HEK293 (cell line): ENCODE measurements around the gene FDXACB1.
A peak's percentile ranks its signal among the peaks of the same experiment; 100 is the strongest.

Source experiments
- CTCF ChIA-PET: fragments of 350-600 bp; formaldehyde crosslinking; extraction: SDS; loops from one replicate; lab custom pipeline; 2021; ENCODE audit warnings: antibody characterized with exemption; lab: Yijun Ruan, JAX
- POLR2A ChIA-PET: fragments of 300-600 bp; formaldehyde crosslinking; extraction: SDS; loops from one replicate; lab custom pipeline; 2020; ENCODE audit warnings: antibody characterized with exemption, inconsistent platforms; lab: Yijun Ruan, JAX
- H3K27ac ChIP-seq: fragments of 200-500 bp; sonication (Bioruptor generic); 2 replicates; pipeline ENCODE4 v1.5.1; 2014; ENCODE audit warnings: low read depth, low read length, control low read depth, inconsistent platforms; ENCODE audit errors: extremely low read depth
- H3K36me3 ChIP-seq, 2 experiments: fragments of 200-500 bp in 1 of 2; sonication (Bioruptor generic) in 1 of 2; 1 replicate in 1 of 2; 2 replicates in 1 of 2; pipeline ENCODE4 v1.5.1; 2014 to 2017; ENCODE audit warnings: inconsistent platforms in 2 of 2, low read length in 2 of 2; ENCODE audit not compliant: control insufficient read depth in 2 of 2, insufficient read depth in 1 of 2
- H3K4me1 ChIP-seq: fragments of 200-500 bp; sonication (Bioruptor generic); 2 replicates; pipeline ENCODE4 v1.5.1; 2014; ENCODE audit warnings: mild to moderate bottlenecking, low read length, inconsistent platforms; ENCODE audit not compliant: control insufficient read depth, insufficient read depth
- H3K4me3 ChIP-seq: 2 replicates; pipeline ENCODE4 v1.5.1; 2011; ENCODE audit warnings: low read depth, mild to moderate bottlenecking, control low read depth, low read length, moderate library complexity
- H3K9me3 ChIP-seq: fragments of 200-500 bp; sonication (Bioruptor generic); 2 replicates; pipeline ENCODE4 v1.5.1; 2014; ENCODE audit warnings: low read depth, low read length, inconsistent platforms; ENCODE audit not compliant: control insufficient read depth, insufficient read depth
- GLI2 ChIP-seq: fragments of 450-650 bp; formaldehyde crosslinking; IDR thresholded peaks from 2 replicates; pipeline ENCODE4; 2017; ENCODE audit warnings: missing biosample characterization, missing genetic modification characterization, low read depth, borderline replicate concordance
- HOXC10 ChIP-seq: sonication (generic); formaldehyde crosslinking; IDR thresholded peaks from 2 replicates; pipeline ENCODE4 v1.8.1; 2023; ENCODE audit warnings: mild to moderate bottlenecking, missing genetic modification reagents
- WT1 ChIP-seq: fragments of 450-650 bp; formaldehyde crosslinking; IDR thresholded peaks from 2 replicates; pipeline ENCODE4 v1.5.1; 2016; ENCODE audit warnings: missing biosample characterization, missing genetic modification characterization
- ZEB2 ChIP-seq: fragments of 450-650 bp; formaldehyde crosslinking; IDR thresholded peaks from 2 replicates; pipeline ENCODE4 v1.5.1; 2016; ENCODE audit warnings: missing biosample characterization, missing genetic modification characterization
- ZNF114 ChIP-seq: fragments of 450-650 bp; formaldehyde crosslinking; IDR thresholded peaks from 2 replicates; pipeline ENCODE4 v1.5.0; 2017; ENCODE audit warnings: missing biosample characterization, missing genetic modification characterization
- ZNF157 ChIP-seq: fragments of 450-650 bp; formaldehyde crosslinking; IDR thresholded peaks from 2 replicates; pipeline ENCODE4 v1.5.1; 2016; ENCODE audit warnings: missing biosample characterization, missing genetic modification characterization
- ZNF426 ChIP-seq: fragments of 450-650 bp; formaldehyde crosslinking; IDR thresholded peaks from 2 replicates; pipeline ENCODE4 v1.5.1; 2017; ENCODE audit warnings: missing biosample characterization, missing genetic modification characterization, mild to moderate bottlenecking, inconsistent platforms, moderate library complexity
- ZNF529 ChIP-seq: fragments of 450-650 bp; formaldehyde crosslinking; IDR thresholded peaks from 2 replicates; pipeline ENCODE4 v1.5.1; 2017; ENCODE audit warnings: missing genetic modification characterization, missing biosample characterization; ENCODE audit not compliant: insufficient replicate concordance
- ZNF626 ChIP-seq: fragments of 450-650 bp; sonication (Bioruptor Pico); formaldehyde crosslinking; IDR thresholded peaks from 2 replicates; pipeline ENCODE4 v1.5.1; 2018; ENCODE audit warnings: missing biosample characterization, missing genetic modification characterization, inconsistent platforms
- ZNF654 ChIP-seq: fragments of 450-650 bp; formaldehyde crosslinking; IDR thresholded peaks from 2 replicates; pipeline ENCODE4 v1.5.1; 2016; ENCODE audit warnings: low read depth, missing biosample characterization, missing genetic modification characterization
- ZNF660 ChIP-seq: fragments of 450-650 bp; IDR thresholded peaks from 2 replicates; pipeline ENCODE4 v1.5.1; 2018; ENCODE audit warnings: missing biosample characterization, mild to moderate bottlenecking, missing genetic modification characterization
- ZNF747 ChIP-seq: fragments of 450-650 bp; formaldehyde crosslinking; IDR thresholded peaks from 2 replicates; pipeline ENCODE4 v1.5.1; 2016; ENCODE audit warnings: missing biosample characterization, missing genetic modification characterization
- ZNF768 ChIP-seq: fragments of 450-650 bp; formaldehyde crosslinking; IDR thresholded peaks from 2 replicates; pipeline ENCODE4 v1.5.1; 2018; ENCODE audit warnings: missing biosample characterization, mild to moderate bottlenecking, missing genetic modification characterization
- TF ChIP-seq, protein P1 (sequence below): fragments of 450-650 bp; formaldehyde crosslinking; IDR thresholded peaks from 2 replicates; pipeline ENCODE4 v1.5.1; 2016; ENCODE audit warnings: missing biosample characterization, missing genetic modification characterization
- TF ChIP-seq, protein P2 (sequence below): fragments of 450-650 bp; formaldehyde crosslinking; IDR thresholded peaks from 2 replicates; pipeline ENCODE4 v1.5.1; 2016; ENCODE audit warnings: missing biosample characterization, missing genetic modification characterization, borderline replicate concordance
- TF ChIP-seq, protein P3 (sequence below): fragments of 450-650 bp; IDR thresholded peaks from 2 replicates; pipeline ENCODE4 v1.5.1; 2018; ENCODE audit warnings: missing biosample characterization, mild to moderate bottlenecking, missing genetic modification characterization
- TF ChIP-seq, protein P4 (sequence below): fragments of 450-650 bp; formaldehyde crosslinking; IDR thresholded peaks from 2 replicates; pipeline ENCODE4 v1.5.1; 2017; ENCODE audit warnings: missing biosample characterization, missing genetic modification characterization

FDXACB1 gene

DNA sequence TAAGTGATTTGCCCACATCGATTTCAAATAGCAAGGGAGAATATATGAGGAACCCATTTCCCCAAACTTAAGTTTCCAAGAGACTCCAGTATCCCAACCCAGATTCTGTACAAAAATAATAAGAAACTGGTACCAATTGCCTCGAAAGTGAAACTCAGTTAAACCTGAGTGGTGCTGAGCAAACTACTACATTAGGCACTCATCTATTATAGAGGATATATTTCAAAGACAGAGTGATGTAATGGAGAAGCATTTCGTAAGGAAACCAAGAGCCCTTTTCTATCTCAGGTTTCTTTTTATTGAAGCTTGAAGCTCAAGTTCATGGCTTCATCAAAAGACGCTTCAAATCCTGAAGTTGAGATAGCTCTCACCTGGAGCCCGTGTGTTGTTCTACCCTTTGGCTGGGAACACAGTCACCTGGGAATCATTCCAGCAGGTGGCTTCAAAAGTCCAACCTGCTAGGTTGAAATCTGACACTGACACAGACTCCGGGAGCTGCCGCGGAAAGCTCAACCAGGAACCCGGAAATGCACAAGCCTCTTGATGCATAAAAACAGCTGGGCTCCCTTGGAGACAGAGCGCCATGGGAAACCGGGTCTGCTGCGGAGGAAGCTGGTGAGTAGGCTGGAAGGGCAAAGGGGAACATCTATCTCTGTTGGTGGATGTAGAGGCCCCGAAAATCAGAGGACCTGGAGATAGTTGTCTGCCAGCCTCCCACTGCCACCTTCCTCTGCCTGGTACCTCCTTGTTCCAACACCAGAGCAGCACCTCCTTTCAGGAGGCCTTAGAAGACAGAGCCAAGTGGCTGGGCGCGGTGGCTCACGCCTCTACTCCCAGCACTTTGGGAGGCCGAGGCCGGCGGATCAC is 39.7 kb upstream of the FDXACB1 start, which contains the start of gene C11orf52 (continued):
- TF ChIP-seq ZEB2 (tag by site-specific recombination) = no peak
- TF ChIP-seq, protein P1, sequence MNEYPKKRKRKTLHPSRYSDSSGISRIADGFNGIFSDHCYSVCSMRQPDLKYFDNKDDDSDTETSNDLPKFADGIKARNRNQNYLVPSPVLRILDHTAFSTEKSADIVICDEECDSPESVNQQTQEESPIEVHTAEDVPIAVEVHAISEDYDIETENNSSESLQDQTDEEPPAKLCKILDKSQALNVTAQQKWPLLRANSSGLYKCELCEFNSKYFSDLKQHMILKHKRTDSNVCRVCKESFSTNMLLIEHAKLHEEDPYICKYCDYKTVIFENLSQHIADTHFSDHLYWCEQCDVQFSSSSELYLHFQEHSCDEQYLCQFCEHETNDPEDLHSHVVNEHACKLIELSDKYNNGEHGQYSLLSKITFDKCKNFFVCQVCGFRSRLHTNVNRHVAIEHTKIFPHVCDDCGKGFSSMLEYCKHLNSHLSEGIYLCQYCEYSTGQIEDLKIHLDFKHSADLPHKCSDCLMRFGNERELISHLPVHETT (tag by site-specific recombination) = no peak
- no peak for TF ChIP-seq WT1 (tag by site-specific recombination)
- TF ChIP-seq, protein P2, sequence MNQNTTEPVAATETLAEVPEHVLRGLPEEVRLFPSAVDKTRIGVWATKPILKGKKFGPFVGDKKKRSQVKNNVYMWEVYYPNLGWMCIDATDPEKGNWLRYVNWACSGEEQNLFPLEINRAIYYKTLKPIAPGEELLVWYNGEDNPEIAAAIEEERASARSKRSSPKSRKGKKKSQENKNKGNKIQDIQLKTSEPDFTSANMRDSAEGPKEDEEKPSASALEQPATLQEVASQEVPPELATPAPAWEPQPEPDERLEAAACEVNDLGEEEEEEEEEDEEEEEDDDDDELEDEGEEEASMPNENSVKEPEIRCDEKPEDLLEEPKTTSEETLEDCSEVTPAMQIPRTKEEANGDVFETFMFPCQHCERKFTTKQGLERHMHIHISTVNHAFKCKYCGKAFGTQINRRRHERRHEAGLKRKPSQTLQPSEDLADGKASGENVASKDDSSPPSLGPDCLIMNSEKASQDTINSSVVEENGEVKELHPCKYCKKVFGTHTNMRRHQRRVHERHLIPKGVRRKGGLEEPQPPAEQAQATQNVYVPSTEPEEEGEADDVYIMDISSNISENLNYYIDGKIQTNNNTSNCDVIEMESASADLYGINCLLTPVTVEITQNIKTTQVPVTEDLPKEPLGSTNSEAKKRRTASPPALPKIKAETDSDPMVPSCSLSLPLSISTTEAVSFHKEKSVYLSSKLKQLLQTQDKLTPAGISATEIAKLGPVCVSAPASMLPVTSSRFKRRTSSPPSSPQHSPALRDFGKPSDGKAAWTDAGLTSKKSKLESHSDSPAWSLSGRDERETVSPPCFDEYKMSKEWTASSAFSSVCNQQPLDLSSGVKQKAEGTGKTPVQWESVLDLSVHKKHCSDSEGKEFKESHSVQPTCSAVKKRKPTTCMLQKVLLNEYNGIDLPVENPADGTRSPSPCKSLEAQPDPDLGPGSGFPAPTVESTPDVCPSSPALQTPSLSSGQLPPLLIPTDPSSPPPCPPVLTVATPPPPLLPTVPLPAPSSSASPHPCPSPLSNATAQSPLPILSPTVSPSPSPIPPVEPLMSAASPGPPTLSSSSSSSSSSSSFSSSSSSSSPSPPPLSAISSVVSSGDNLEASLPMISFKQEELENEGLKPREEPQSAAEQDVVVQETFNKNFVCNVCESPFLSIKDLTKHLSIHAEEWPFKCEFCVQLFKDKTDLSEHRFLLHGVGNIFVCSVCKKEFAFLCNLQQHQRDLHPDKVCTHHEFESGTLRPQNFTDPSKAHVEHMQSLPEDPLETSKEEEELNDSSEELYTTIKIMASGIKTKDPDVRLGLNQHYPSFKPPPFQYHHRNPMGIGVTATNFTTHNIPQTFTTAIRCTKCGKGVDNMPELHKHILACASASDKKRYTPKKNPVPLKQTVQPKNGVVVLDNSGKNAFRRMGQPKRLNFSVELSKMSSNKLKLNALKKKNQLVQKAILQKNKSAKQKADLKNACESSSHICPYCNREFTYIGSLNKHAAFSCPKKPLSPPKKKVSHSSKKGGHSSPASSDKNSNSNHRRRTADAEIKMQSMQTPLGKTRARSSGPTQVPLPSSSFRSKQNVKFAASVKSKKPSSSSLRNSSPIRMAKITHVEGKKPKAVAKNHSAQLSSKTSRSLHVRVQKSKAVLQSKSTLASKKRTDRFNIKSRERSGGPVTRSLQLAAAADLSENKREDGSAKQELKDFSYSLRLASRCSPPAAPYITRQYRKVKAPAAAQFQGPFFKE (tag by site-specific recombination) = no peak
- TF ChIP-seq, protein P3, sequence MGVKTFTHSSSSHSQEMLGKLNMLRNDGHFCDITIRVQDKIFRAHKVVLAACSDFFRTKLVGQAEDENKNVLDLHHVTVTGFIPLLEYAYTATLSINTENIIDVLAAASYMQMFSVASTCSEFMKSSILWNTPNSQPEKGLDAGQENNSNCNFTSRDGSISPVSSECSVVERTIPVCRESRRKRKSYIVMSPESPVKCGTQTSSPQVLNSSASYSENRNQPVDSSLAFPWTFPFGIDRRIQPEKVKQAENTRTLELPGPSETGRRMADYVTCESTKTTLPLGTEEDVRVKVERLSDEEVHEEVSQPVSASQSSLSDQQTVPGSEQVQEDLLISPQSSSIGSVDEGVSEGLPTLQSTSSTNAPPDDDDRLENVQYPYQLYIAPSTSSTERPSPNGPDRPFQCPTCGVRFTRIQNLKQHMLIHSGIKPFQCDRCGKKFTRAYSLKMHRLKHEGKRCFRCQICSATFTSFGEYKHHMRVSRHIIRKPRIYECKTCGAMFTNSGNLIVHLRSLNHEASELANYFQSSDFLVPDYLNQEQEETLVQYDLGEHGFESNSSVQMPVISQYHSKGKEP = peak; percentile 94
- no peak for TF ChIP-seq ZNF747 (tag by site-specific recombination)
- TF ChIP-seq ZNF654 (tag by site-specific recombination) = no peak
- TF ChIP-seq ZNF529 (tag by site-specific recombination) = no peak
- TF ChIP-seq ZNF626 (tag by site-specific recombination) = no peak
- TF ChIP-seq HOXC10 (CRISPR knock-in tag) = no peak
- 0 out of 2 replicates have a peak, but pooled peaks have one; percentile 26 for TF ChIP-seq ZNF660

- H3K9me3 ChIP-seq = no peaks in the 10 kb centered on the region
- no peaks in the 10 kb centered on the region for H3K36me3 ChIP-seq
- H3K4me1 ChIP-seq = no peaks in the 10 kb centered on the region
- no peak overlapping the region for H3K27ac ChIP-seq
- H3K4me3 ChIP-seq = no peak overlapping the region
- CTCF ChIA-PET = interaction anchor here (1.8 to 1.9 kb wide), 2 partner anchors 9 to 14 kb away, joined by 8 read pairs; no protein-coding TSS in a partner anchor
- TF ChIP-seq, protein P4, sequence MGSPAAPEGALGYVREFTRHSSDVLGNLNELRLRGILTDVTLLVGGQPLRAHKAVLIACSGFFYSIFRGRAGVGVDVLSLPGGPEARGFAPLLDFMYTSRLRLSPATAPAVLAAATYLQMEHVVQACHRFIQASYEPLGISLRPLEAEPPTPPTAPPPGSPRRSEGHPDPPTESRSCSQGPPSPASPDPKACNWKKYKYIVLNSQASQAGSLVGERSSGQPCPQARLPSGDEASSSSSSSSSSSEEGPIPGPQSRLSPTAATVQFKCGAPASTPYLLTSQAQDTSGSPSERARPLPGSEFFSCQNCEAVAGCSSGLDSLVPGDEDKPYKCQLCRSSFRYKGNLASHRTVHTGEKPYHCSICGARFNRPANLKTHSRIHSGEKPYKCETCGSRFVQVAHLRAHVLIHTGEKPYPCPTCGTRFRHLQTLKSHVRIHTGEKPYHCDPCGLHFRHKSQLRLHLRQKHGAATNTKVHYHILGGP = no peak
- TF ChIP-seq ZNF157 (tag by site-specific recombination) (no peak), ZNF114 (no peak), GLI2 (tag by site-specific recombination) (no peak), ZNF768 (tag by site-specific recombination) (no peak), ZNF426 (tag by site-specific recombination) (no peak)
- POLR2A ChIA-PET = interaction anchor here (1.6 kb wide), 1 partner anchor 9 kb away, joined by 16 read pairs; no protein-coding TSS in a partner anchor
These were observed 38.8 kb upstream of the FDXACB1 start for GRCh38 chr11:111917788-111918187.
